ENCODE data around the gene MYBBP1A.

DNA sequence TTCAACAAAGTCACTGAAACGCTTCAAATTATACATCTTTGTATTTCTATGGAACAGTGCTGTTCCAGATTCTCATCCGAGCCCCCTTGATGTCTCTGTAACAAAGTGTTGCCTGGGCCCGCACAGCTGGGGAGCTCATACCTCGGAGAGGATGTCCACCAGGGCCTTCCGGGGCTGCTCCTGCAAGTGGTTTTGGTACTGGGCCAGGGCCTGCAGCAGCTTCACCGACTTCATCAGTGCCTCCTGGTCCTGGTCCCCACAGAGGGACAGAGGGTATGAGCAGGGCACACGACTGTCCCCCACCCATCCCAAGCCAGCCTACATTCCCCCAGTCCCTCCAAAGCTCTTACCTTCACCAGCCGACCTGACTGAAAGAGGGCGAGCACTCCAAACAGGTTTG lies 1.5 kb downstream of the MYBBP1A start:
- no peak for TF ChIP-seq EZH2phosphoT487 (IDR thresholded peaks at IDR 0.05; ENCODE audit: low read length)
- no peak for TF ChIP-seq EZH2 (optimal IDR thresholded peaks at IDR 0.05; ENCODE audit: low read depth, low read length)

Data from MM.1S (cell line).